HG03520 (cell line): ENCODE measurements around the gene DNAJC18.
"Not testable (repeated sequence)": the region's sequence is repeated elsewhere in the genome, so short reads cannot be mapped to it uniquely, and the experiment has no call there.

Experiments used
- ATAC-seq: cut with Tn5 transposase; IDR thresholded peaks from one replicate; pipeline ENCODE4 v1.9.1; 2021; ENCODE audit warnings: mild to moderate bottlenecking, moderate library complexity; ENCODE audit not compliant: unreplicated experiment

DNAJC18 gene

DNA sequence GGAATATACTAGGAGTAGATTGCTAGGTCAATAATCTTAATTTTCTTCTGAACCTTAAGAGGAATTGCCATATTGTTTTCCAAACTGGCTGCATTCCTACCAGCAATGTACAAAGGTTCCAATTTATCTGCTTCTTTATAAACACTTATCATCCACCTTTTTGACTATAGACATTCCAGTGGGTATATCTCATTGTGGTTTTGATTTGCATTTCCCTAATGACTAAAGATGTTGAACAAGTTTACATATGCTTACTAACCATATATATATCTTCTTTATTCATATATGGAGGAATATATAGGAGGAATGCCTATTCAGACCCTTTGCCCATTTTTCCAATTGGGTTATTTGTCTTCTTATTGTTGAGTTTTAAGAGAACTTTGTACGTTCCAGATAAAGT lies 7.6 kb downstream of the DNAJC18 start:
- no peak for ATAC-seq

DNA sequence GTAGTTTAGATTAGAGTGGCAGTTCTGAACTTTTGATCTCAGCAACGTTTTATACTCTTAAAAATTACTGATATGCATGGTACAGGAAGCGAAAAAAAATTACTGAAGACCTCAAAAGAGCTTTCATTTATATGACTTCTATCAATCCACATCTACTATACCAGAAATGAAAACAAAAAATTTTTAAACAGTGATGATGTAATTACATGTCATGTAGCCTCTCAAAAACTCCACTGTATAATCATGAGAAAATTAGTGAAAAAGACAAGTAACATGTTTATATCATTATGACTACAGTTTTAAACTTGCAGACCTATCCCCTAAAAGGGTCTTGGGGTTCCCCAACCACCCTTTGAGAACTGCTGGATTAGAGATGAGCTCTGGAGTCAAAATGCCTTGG lies 9.3 kb downstream of the DNAJC18 start:
- no peak for ATAC-seq

DNA sequence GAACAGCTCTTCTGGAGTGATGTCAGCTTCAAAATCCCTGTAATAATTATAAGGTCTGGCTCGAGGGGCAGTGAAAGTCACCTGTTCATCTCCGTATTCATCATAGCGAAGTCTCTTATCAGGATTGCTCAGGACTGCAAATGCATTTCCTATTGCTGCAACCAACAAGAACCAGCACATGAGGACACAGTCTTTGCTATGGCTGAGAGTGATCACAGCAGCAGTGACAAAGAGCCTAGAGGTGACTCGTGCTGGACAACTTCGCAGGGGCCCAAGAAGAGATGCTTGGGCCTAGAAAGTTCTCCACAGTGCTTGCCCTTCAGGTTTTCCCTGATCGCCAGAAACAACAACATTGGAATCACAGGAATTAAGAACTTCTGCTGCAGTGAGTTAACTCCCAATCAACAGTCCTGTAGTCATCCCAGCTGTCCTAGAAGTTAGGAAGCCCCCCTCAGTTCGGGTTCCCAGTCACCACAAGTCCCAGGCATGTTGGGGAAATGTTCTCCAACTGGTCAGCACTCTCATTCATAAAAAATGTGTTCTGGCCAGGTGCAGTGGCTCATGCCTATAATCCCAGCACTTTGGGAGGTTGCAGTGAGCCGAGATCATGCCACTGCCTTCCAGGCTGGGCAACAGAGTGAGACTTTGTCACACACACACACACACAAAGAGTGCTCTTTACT lies 13.0 kb downstream of the DNAJC18 start:
- ATAC-seq: no peak

- no peak for ATAC-seq
These were observed 13.8 kb downstream of the DNAJC18 start for GRCh38 chr5:139425497-139425896.

DNA sequence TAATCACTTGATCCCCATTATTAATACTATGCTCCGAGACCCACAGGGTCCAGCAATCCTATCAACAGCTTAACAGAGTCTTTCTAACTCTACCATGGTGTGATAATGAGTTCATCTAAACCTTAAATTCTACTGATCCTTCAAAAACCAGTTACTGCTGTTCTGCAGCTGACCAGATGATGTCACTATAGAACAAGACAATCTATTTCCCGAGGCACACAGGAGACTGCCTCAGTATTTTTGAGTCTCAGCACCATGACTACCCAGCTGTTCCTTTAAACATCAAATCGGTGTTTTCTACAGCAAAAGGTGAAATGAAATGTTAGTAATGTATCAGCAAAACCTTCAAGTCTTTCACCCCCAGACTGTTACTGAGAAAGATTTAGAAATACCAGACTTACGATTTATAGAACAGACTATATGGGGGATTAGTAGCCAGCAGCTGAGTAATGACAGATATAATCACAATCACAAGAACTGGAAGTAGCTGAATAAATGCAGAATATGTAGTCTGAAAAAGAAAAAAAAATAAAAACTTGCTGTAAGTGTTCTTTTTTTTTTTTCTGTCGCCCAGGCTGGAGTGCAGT lies 16.9 kb downstream of the DNAJC18 start:
- no peak for ATAC-seq

- no peak for ATAC-seq
These were observed 19.8 kb downstream of the DNAJC18 start for GRCh38 chr5:139419226-139420192.

DNA sequence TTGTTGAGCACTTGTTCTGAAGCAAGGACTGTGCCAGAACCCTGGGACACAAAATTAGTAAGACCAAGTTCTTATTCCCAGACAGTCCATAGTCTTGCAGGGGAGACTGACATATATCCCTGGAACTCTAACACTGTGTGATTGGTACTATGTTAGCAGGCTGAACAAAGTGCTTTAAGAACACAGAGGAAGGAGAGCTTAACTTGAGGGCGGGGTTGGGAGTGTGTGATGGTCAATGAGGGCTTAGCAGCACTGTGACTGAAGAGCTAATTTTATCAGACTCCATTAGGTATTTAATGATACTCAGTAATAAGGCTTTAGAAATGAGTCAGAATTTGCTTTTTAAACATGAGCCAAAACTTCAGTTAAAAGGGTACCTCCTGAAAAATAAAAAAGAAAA lies 20.5 kb downstream of the DNAJC18 start:
- ATAC-seq: no peak

- ATAC-seq: no peak
These were observed 22.1 kb downstream of the DNAJC18 start for GRCh38 chr5:139417214-139417613.

DNA sequence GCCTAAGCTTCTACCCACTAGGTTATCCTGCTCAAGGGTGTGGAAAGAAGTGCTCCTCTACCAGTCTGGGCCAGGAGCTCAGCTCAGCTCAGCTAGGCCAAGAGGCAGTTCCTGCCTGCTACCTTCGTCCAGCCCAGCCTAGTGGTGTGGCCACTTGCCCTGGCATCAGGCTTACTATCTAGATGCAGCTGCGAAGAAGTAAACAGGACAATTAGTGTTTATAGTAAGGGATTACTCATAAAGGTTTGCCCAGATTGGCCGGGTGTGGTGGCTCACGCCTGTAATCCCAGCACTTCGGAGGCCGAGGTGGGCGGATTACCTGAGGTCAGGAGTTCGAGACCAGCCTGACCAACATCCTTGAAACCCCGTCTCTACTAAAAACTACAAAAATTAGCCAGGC lies 22.7 kb downstream of the DNAJC18 start:
- no peak for ATAC-seq

DNA sequence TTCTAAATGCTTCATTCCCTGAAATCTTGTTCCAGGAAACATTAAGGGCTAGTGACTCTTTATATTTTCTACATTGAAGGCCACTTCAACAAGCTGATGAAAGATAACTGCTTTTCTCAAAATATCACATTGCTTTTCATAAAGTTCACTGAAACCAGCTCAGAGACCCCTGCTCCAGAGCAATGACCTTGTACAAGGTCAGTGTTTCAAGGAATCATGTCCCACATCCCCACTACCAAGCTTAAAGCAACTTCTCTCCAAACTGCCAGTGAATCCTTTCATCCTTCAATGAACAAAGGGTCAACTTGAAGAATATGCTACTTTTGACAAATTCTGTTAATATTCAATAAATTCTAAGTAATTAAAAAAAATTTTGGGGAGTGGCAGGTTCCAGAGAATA lies 23.5 kb downstream of the DNAJC18 start:
- no peak for ATAC-seq

DNA sequence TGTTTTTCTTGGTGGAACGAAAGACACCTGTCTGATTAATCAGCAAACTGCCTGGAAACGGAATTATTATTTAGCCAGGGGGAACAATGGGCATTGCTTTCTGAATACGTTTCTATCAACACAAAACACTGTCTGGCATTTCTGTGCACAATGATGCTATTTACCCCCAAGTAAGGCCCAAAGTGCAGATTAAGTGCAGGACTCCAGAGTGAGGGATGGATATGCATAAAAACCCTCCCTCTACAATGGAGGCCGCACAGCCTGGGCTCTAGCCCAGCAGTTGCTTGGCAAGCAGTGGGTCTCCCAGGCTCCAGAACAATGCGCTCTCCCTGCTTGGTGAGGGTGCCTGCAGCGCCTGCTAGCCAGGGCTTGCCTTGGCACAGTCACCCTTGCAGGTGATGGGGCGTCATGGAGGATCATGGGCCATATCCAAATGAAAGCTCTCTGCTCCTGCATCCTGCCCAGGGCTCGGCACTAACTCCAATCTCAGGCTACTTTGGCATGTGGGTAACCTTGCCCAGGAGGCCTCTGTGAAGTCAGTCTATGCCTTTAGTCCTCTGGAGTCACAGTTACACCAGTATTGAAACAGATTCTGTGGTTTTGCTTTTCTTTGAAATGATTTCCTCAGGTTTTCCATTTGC lies 24.0 kb downstream of the DNAJC18 start:
- ATAC-seq: no peak

DNA sequence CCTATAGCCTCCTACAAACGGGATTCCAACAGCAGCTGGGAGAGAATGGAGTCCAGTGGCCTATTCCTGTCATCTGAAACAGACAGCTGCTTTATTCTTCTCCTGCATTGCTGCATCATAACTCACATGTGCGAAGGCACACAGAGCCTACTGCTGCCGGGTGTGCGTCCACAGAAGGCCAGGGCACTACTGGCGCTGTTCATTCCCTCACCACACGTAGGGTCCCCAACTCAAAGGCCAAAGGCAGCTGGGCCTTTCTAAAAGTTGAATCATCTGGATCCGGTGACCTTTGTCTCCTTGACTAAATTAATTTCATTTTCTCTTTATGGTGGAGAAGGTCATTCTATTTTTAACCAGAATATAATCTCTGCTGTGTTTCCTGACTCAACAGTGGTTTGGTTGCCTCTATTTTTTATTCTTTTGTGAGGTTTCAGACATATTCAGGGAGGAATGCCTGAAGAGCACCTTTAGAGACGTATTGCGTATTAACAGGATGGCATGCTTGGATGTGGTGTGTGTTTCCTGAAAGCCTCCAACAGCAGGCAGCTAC lies 24.7 kb downstream of the DNAJC18 start:
- no peak for ATAC-seq

DNA sequence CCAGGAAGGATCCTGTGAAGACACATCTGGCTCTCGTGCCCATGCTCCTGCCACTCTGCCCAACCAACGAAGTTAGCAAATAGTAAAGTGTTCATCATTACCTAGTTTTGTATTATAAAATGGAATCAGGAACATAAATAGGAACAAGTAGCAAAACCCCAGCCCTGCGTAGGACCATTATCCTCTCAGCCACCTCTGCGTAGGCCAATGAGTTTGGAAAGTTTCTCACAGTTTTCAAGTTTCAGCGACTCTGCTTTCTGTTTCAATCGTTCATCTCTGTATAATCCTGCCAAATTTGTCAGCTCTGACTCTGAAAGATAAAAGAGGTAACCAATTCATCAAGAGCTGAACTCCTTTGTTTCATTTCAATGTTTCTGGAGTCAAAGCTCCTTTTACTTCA lies 25.4 kb downstream of the DNAJC18 start:
- no peak for ATAC-seq

DNA sequence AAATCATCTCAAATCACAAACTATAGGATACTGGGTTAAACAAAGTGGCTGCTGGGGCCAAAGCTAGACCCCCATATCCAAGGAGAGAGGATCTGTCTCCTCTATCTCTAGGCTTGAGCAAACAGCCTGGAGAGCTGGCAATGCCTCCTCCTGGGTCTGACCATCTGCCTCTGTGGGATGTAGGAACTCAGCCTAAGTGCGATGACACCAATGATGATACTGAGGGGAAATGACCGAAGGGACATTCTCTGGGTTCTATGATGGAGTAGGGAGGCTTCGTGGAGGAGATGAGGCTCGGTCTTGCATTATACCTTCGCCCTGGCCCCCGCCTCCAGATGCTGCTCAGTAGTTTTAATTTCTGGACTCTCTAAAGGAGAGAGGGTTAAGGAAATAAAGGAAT lies 26.2 kb downstream of the DNAJC18 start:
- ATAC-seq: no peak

- no peak for ATAC-seq
These were observed 28.1 kb downstream of the DNAJC18 start for GRCh38 chr5:139410993-139411828.

- ATAC-seq: no peak
These were observed 29.0 kb downstream of the DNAJC18 start for GRCh38 chr5:139410121-139410992.

DNA sequence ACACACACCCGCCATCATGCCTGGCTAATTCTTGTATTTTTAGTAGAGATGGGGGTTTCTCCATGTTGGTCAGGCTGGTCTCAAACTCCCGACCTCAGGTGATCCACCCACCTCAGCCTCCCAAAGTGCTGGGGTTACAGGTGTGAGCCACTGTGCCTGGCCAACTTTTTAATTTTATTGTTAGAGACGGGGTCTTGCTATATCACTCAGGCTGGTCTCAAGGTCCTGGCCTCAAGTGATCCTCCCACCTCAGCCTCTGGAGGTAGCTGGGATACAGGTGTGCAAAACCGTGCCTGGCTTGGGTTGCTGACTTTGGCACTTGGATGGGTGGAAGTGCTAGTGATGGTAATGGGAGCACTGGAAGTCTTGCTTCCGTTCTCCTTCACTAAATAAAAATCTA lies 30.2 kb downstream of the DNAJC18 start:
- not testable (repeated sequence) for ATAC-seq

DNA sequence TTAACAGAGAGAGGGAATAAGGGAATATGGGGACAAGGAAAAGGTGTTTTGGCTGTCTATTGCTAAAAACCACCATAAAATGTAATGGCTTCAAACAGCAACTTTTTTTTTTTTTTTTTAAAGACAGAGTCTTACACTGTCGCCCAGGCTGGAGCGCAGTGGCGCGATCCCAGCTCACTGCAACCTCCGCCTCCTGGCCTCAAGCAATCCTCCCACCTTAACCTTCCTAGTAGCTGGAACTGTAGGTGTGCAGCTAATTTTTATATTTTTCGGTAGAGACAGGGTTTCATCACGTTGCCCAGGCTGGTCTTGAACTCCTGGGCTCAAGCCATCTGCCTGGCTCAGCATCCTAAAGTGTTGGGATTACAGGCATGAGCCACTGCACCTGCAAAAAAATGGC lies 31.1 kb downstream of the DNAJC18 start:
- ATAC-seq: no peak

DNA sequence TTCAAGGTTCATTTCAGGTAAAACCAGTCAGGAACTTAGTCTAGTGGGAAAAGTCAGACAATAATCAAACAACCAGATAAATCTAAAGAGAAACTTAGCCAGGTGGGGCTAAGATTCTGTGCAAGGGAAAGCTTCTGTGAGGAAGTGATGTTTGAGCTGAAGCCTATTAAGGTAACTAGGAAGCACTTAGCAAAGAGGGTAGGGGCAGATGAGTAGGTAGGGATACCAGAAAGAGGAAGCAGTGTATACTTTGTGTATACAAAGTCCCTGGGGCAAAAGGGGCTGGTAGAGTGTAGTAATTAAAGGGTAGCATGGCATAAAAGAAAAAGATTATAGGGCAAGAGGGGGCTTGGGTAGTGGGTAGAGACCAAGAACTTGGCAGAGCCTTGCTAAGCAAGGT lies 31.8 kb downstream of the DNAJC18 start:
- ATAC-seq: no peak
